Hindlimb muscle (tissue), 1 donor: Measurements from ENCODE around the gene GLTP. TPM values are rescaled to one million over a fixed set of nuclear protein-coding genes. Genes with fewer than 3 reads are reported as not detected.
A peak's percentile ranks its signal among the peaks of the same experiment; 100 is the strongest.
"Not testable (repeated sequence)": the region's sequence is repeated elsewhere in the genome, so short reads cannot be mapped to it uniquely, and the experiment has no call there.

Experiments used
- DNase-seq: peaks from one replicate; pipeline ENCODE4 v3.0.0-alpha.2; 2013
- polyA plus RNA-seq: library from polyadenylated mRNA; unstranded; fragments of 120-200 nt; gene quantifications from one replicate; pipeline ENCODE4 v1.2.1, GENCODE V29; 2013; ENCODE audit not compliant: insufficient read length

GLTP gene
- polyA plus RNA-seq, 1 donor = 20.5 TPM

GRCh38 chr12:109877504-109878246 lies 2.7 kb downstream of the GLTP start:
- DNase-seq = no peak

GRCh38 chr12:109876406-109876805 lies 3.9 kb downstream of the GLTP start:
- DNase-seq = no peak

GRCh38 chr12:109875572-109876131 lies 4.7 kb downstream of the GLTP start:
- DNase-seq = no peak

GRCh38 chr12:109873653-109874052 lies 6.7 kb downstream of the GLTP start:
- DNase-seq = no peak

DNA sequence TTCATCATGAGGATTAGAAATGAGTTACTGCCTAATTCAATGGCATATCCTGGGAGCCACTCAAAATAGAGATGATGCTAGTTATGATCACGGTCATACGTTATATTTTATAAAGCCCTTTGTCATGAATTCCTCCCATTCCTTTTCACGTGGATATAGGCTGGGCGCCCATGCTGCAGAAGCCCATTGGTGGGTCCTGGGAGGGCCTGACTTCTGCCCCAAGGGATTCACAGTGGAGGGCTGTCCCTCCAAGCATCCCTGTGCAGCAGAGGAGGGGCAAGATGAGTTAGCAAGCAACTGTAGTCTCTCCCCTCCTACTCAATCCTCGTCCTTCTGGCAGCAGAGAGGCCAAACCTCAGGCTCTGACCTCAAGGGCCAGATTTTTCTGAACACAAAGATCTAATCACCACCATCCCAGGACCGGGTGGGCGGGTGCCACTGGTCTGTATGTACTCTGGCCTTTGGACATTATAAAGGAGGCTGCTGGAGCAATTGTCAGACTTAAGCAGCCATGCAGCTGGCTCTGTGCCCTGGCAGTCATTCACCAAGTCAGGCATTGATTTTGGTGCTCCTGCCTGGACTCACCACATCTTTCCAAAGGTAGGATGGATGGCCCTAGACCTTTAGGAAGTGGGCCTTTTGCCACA lies 8.6 kb downstream of the GLTP start:
- no peak for DNase-seq

GRCh38 chr12:109870648-109871047 lies 9.7 kb downstream of the GLTP start:
- DNase-seq = no peak

- DNase-seq = no peak
Measured at GRCh38 chr12:109868182-109869051, 11.9 kb downstream of the GLTP start.

DNA sequence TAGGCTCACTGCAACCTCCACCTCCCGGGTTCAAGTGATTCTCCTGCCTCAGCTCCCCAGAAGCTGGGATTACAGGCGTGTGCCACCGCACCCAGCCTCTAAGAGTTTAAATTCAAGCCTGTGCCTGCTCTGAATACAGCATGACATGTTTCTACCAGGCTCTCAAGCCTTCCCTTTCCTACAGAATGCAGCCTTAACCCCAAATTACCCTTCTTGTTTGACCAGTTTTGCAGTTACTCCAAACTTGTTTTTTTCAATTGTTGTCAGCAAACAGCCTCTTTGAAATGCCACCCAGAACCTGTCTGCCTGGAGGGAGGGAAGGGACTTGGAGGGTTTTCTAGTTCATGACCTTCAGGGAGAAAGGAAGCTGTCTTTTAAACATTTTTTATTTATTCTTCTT lies 15.4 kb downstream of the GLTP start:
- no peak for DNase-seq

- no peak for DNase-seq
Measured at GRCh38 chr12:109863847-109864712, 16.3 kb downstream of the GLTP start.

- DNase-seq = not testable (repeated sequence)
Measured at GRCh38 chr12:109862491-109862890, 17.9 kb downstream of the GLTP start.

- DNase-seq = no peak
Measured at GRCh38 chr12:109861689-109862314, 18.5 kb downstream of the GLTP start.

- no peak for DNase-seq
Measured at GRCh38 chr12:109860977-109861376, 19.4 kb downstream of the GLTP start.

GRCh38 chr12:109858764-109859163 lies 21.6 kb downstream of the GLTP start:
- DNase-seq = no peak

GRCh38 chr12:109857715-109858114 lies 22.6 kb downstream of the GLTP start:
- no peak for DNase-seq

DNA sequence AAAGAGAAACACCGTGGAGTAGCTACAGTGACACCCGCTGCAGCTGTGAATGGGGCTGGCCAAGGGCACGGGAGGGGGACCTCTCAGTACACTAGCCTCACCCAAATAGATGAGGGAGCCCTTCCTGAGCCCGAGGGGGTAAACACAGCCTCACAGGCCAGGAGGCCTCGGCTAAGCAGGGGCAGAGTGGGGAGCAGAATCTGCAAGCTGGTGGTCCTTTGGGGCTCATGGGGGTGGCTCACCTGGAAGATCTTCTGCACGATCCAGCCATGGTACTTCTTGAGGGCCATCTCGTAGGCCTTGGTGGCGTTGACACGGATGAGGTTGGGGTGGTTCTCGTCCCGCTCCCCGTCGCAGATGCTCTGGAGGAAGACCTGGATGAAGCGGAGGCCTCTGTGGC lies 25.0 kb downstream of the GLTP start:
- no peak for DNase-seq

DNA sequence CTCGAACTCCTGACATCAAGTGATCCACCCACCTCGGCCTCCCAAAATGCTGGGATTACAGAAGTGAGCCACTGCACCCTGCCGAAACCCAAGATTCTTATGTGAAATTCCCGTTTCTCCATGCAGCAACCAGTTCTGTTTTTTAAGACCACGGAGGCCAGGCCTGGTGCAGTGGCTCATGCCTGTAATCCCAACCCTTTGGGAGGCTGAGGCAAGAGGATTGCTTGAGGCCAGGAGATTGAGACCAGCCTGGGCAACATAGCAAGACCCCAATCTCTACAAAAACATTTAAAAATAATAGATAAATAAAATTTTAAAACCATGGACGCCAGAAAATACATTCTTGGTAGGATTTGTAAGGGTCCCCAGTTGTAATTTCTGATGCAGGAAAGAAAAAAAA lies 29.8 kb downstream of the GLTP start:
- not testable (repeated sequence) for DNase-seq

GRCh38 chr12:109847142-109847735 lies 33.1 kb downstream of the GLTP start:
- no peak for DNase-seq

GRCh38 chr12:109845824-109846205 lies 34.5 kb downstream of the GLTP start:
- DNase-seq = no peak

DNA sequence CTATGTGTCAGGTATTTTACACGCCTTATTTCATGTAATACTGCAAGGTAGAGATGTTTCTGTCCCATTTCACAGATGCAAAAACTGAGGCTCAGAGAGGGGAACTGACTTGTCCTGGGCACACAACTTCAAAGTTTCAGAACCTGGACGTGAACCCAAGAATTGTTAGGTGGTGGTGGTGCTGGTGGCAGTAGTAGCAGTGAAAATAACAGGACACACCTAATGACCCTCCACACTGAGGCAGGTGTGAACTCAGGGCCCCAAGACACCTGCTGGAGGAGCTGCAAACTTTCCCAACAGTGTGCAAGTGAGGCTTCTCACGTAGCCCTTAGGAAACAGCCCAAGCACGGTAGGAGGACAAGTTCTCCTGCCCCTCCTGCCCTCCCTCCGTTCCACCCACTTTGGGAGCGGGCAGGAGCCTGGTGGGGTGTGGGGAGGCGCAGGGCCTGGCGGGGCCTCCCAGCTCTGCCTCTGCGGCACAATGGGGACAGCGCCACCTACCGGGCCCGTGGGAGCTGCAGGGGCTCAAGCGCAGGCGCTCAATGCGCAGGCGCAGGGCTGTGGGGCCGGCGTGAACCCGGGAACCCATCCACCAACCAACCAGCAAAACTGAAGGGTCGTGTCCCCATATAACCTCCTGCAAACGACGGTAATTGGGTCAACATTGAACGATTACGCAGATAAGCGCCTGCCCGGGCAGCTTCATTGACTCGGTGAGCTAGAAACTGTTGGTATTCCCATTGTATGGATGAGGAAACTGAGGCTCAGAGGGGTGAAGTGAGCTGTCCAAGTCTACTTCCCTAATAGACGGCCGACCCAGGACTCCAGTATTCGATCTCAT lies 35.1 kb downstream of the GLTP start:
- DNase-seq = peak; percentile 82

DNA sequence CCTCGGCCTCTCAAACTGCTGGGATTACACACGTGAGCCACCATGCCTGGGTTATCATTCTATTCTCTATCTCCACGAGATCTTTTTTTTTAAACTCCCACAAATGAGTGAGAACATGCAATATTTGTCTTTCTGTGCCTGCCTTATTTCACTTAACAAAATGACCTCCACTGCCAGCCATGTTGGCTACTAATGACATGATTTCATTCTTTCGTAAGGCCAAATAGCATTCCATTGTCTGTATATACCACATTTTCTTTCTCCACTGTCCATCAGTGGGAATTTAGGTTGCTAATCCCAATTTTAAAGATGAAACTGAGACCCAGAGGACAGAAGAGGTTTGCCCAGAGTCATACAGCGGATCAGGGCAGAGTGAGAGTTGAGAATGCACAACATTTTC lies 36.2 kb downstream of the GLTP start:
- no peak for DNase-seq
